ENCODE results near the gene VPS35.

DNA sequence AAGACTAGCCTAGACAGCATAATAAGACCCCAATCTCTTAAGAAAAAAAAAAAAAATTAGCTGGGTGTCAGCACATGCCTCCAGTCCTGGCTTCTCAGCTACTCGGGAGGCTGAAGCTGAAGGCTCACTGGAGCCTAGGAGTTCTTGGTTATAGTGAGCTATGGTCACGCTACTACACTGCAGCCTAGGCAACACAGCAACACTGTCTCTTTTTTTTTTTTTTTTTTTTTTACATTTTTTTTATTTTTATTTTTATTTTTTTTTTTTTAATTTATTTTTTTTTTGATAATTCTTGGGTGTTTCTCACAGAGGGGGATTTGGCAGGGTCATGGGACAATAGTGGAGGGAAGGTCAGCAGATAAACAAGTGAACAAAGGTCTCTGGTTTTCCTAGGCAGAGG is 4.6 kb upstream of the VPS35 start:
- TF ChIP-seq, protein P1, sequence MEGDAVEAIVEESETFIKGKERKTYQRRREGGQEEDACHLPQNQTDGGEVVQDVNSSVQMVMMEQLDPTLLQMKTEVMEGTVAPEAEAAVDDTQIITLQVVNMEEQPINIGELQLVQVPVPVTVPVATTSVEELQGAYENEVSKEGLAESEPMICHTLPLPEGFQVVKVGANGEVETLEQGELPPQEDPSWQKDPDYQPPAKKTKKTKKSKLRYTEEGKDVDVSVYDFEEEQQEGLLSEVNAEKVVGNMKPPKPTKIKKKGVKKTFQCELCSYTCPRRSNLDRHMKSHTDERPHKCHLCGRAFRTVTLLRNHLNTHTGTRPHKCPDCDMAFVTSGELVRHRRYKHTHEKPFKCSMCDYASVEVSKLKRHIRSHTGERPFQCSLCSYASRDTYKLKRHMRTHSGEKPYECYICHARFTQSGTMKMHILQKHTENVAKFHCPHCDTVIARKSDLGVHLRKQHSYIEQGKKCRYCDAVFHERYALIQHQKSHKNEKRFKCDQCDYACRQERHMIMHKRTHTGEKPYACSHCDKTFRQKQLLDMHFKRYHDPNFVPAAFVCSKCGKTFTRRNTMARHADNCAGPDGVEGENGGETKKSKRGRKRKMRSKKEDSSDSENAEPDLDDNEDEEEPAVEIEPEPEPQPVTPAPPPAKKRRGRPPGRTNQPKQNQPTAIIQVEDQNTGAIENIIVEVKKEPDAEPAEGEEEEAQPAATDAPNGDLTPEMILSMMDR (conservative IDR thresholded peaks at IDR 0.05) = no peak
- no peak for TF ChIP-seq ZFX (IDR thresholded peaks at IDR 0.05)

Measured in C4-2B (cell line).